T47D (cell line): ENCODE results near the gene MYRIP.
"Not testable (repeated sequence)": the region's sequence is repeated elsewhere in the genome, so short reads cannot be mapped to it uniquely, and the experiment has no call there.

Experiments
- DNase-seq, 2 experiments: peaks; one replicate each; pipeline versions ENCODE4 v3.0.0 to v3.0.0-alpha.2; 2011 to 2012; ENCODE audit warnings: low read depth in 1 of 2, low spot score in 1 of 2
- JUND ChIP-seq: IDR thresholded peaks from 2 replicates; pipeline ENCODE4 v1.6.1; 2012; ENCODE audit warnings: low read depth
- in situ Hi-C: cut with HindIII; loops from 2 replicates; pipeline ENCODE4 v1.10.0; 2016; ENCODE audit warnings: low sequenced_read_pairs, low pct_unique_long_range_greater_than_20kb

Gene MYRIP

DNA sequence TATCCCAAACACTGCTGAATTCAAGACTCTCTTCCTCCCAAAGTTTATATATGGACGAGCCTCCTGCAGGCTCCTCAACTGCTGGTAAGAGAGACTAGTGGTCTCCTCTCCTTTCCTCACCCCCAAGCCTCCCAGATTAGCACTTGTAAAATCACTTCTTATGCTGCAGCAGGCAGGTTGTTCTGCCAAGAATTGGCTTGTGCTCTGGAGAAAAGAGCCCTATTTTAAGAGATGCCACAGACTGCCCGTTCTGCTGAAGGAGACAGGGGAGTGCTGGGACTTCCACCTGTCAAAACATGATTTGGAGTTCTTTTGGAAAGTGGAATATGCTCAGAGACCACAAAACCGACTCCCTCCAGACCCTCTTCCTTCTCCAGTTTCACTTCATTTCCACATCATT lies 269.2 kb downstream of the MYRIP start:
- TF ChIP-seq JUND = no peak
- DNase-seq = no peak
- in situ Hi-C loops = no loop called here

DNA sequence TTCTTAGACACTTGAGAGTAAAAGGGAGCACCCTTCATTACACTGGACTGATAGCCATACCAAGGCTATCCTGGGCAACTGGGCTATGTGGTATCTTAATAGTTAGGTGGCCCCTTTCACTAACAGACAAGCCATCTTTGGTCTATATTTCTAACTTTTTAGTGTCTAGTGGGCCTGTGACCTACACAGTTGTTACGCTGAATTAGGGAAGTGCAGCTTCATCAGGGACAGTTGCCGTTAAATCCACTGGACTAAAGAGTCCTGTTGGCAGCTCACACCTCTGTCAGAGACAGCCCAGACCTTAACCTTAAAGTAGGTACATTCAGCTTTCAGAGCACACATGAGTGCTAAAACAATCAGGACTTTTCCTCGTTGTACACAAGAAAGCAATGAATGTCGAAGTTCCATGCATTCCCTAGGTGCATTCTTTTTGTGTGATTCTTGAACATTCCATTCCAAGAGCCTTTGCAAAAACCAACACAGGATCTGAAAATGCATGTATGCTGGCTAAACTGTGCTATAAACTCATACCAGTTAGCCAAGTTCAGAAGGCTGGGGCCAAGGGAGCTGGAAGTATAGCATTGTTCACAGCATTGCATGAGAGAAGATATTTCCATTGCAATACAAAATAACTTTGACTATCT lies 269.9 kb downstream of the MYRIP start:
- DNase-seq = peak in 1 of 2 experiments; percentile 41
- TF ChIP-seq JUND = no peak
- in situ Hi-C loops = no loop called here

DNA sequence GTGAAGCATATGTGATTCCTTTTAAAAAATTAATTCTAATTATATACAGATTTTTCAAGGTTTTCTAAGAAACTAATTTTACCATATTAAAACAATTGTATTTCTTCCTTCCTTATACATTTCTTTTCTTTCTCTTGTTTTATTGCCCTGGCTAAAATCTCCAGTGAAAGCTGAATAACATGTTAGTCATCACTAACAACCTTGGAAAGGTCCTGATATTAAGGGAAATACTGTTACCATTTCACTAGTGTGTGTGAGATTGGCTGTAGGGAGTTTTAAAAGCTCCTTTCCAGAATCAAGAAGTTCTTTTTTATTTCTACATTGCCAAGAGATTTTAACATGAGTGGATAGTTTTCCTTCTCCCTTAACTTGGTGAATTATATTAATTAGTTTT lies 270.4 kb downstream of the MYRIP start:
- no peak for TF ChIP-seq JUND
- in situ Hi-C loops = no loop called here
- DNase-seq = no peak

DNA sequence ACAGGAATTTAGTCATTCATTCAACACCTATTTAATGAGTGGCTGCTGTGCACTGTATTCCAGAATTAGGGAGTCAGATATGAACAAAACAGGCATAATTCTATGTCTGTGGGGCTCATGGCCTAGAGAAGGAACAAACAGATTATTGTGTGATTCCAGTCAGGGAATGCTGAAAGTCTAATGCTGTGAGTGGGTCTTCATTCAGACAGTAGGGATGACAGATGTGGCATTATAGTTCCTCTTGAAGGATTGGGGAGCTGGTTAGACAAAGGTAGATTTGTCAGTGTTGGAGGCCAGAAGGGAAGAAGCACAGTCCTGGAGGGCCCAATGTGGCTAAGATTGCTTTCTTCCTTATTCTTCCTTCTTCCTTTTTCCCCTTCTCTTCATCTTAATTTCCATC lies 273.7 kb downstream of the MYRIP start:
- TF ChIP-seq JUND = no peak
- in situ Hi-C loops = no loop called here
- no peak for DNase-seq

DNA sequence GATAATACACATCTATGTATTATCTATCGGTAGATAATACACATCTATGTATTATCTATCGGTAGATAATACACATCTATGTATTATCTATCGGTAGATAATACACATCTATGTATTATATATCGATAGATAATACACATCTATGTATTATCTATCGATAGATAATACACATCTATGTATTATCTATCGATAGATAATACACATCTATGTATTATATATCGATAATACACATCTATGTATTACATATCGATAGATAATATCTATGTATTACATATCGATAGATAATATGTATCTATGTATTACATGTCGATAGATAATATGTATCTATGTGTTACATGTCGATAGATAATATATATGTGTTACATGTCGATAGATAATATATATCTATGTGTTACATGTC lies 275.0 kb downstream of the MYRIP start:
- DNase-seq, in situ Hi-C loops: not testable (repeated sequence)

DNA sequence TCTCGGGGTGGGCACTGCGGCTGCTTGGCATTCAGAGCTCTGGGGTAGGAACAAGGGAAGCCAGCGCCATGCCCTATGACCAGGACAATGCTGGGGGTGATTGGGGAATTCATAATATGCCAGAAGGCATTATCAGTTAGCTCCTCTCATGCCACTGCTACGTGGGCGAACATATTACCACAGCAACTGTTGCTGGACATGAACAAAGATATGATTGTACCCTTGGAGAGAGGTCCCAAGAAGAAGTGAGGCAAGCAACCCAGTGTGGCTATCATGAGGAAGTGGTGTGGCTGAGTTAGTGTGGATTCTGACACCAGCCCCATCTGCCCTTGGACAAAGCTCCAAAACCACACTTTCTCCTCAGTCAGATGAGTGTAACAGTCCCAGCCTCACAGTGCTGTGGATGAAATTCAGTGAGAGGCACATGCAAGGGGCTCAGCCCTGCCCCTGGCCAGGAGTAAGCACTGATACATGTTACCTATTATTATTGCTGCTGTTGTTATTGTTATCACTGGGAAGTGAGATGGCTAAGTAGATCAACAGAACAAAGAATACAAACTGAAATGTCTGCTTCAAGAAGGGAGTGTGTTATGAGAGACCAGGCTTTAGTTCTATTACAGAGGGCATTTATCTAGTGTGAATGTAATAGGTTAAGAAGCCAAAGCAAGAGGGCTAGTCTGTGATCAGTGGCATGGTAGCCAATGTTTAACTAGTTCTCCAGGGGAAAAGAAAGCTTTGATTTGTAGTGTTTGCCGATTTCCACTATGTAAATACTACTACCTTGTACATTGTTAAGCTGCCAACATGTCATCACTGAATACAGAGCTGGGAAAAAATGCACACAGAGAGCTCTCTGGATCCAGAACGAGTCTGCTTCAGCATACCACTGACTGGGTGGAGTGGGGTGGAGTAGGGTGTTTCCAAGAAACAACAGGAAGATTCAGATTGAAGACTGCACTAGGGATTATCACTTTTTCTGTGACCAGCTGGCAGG lies 277.8 kb downstream of the MYRIP start:
- DNase-seq = peak in 1 of 2 experiments; percentile 27
- no peak for TF ChIP-seq JUND
- in situ Hi-C loops = no loop called here

DNA sequence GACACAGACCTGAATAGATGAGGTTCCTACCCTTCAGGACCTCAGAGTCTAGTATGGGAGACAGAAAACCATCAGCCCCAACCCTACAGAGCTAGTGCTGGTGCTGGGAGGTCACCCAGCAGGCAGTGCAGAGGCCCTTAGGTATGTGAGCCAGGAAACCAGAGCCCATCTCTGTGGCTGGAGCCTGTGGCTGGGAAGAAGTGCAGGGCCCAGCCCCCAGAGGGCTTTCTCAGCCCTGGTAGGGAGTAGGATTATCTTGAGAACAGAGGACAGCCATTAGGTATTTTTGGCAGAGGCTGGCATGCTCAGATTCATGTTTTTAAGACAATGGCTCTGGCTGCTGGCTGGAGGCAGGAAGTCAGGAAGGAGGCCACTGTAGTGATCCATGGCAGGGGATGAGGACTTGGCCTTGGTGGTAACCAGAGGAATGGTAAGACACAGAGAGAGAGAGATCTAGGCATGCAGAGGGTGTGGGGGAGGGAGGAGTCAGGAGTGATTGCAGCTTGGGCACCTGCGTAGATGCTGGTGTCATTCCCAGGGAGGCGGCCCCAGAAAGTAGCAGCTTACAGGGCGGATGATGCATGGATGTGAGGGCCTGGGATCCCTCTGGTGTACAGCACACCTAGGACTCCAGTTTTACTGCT lies 279.2 kb downstream of the MYRIP start:
- no peak for DNase-seq
- in situ Hi-C loops = no loop called here
- no peak for TF ChIP-seq JUND

DNA sequence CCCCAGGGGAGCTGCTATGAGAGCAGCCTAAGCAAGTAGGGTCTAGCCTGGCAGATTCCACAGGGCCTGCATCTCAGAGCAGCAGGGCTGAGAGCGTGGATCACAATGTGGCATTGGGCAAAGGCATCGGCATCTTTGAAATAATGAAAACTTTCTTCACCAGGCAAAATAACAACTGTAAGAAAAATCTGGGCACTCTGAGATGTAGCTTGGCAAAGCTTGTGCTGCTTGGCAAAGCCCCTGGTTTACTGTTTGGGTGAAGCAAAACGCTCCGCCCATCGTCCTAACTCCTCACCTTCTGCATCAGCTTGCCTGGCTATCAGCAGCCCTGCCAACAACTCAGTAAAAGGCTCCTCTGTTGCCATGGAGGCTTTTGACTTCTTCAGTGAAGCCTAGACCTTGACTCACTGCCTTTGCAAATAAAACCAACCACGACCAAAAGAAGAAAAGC lies 287.3 kb downstream of the MYRIP start:
- no peak for DNase-seq
- in situ Hi-C loops = no loop called here
- TF ChIP-seq JUND = no peak

DNA sequence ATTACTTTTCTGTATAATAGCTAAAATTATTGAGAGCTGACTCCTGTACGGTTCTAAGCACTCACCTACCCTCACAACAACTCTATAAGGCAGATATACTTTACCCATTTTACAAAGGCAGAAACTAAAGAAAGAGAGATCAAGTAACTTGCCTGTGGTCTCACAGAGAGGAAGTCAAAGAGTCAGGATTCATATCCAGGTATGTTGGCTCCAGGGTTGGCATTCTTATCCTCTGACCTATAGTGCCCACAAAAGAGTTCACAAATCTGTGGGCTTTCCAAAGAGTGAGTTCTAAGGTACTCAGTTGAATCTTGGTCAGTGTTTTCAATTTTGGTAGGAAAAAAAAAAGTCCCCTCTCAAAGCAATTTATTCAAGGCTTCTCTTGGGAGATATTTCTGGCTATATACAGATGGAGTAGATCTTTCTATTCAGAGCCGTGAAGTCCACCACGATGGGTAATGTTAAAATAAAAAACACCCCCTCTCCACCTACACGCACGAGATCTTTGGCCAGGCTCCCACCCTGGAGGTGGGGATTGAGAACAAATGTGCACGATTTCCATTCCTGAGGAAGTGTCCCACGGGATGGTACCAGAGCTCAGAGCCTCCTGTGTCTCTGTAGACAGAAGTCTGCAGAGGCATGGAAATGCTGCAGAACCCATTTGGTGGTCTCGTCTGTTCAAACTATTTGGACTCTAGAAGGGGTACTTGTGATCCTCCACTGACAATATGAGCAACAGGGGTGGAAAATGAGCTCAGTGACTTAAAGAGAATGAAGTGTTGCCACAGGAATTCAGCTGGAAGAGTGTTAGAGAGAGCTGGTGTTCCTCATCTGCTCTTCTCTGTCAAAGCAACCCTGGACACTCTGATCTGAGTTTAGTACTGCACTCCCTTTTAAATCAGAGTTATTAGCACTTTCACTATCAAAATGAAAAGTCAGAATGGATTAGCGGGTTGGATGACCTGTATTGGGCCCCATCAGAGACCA lies 288.0 kb downstream of the MYRIP start:
- TF ChIP-seq JUND = no peak
- no peak for DNase-seq
- in situ Hi-C loops = no loop called here

DNA sequence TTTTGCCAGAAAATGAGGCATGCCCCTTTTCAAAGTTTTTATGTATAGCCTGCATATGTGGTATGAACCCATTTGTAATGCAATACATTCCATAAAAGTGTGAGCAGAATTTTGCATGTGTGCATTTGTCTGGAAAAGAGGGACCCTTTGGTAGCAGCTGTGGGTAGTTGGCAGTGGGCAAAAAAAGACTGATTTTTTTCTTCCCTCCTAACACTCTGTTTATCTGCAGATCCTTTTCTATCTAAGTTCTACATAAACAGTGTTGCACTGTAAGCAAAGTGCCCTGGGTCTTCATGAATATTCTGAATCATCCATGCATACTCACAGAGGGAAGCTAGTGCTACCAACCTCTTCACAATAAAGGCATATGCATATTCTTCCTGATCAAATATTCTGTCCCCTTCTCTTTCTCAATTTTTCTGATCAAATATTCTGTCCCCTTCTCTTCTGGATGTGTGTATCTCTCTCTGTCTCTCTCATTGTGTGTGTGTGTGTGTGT lies 288.9 kb downstream of the MYRIP start:
- TF ChIP-seq JUND = no peak
- DNase-seq = no peak
- in situ Hi-C loops = no loop called here

DNA sequence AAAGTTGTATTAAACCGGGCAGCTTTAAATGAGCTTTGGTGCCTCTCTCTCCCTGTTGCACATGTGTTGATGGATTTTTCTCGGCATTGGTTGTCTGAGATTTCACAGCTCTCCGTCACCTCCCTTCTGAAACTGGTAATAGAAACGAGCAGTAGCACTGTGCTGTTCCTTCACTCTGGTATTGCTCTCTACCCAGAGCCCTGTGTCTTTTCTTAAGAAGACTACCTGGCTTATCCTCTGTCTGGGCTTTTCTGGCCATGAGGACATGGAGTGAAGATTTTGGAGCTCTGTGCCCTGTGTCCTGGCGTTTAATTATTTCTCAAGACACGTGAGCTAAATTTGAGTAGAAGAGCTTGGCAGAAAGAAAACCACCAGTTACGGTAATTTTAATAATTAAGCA lies 290.5 kb downstream of the MYRIP start:
- no peak for DNase-seq
- TF ChIP-seq JUND = no peak
- in situ Hi-C loops = no loop called here

DNA sequence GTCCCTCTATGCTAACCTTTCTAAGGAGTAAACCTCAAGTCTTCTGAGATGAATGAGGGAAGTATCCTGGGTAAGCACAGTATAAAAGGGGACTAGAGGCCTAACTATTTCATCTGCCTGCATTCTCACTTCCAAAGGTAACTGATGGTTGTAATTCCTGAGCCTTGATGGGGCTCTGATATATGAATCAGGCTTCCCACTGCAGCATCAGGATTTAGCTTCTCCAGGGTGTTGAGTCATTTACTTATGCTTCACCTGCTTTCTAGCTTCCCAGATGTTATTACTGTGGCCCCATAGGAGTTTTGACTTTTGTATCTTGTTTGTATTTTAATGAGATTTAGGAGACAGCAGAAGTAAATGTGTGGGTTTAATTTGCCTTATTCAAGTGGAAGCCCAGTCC lies 292.8 kb downstream of the MYRIP start:
- in situ Hi-C loops = no loop called here
- TF ChIP-seq JUND = no peak
- DNase-seq = no peak
